WTC11 (cell line): ENCODE data around the gene TLCD3B. TPM values are rescaled to one million over a fixed set of nuclear protein-coding genes. Genes with fewer than 3 reads are reported as not detected.
A peak's percentile ranks its signal among the peaks of the same experiment; 100 is the strongest.

Experiments
- ATAC-seq: fragments of 200-7000 bp; cut with Tn5 transposase; 2 replicates; pipeline ENCODE4 v1.10.0; 2021; ENCODE audit warnings: mild to moderate bottlenecking, moderate library complexity
- CTCF ChIA-PET: fragments of 300-600 bp; sonication (Branson Sonifier 250); formaldehyde crosslinking; loops from one replicate; lab custom pipeline; 2021; ENCODE audit warnings: antibody characterized with exemption; lab: Charles Lee
- POLR2A ChIA-PET: fragments of 350-600 bp; sonication (Branson Sonifier 250); formaldehyde crosslinking; loops from one replicate; lab custom pipeline; 2021; ENCODE audit warnings: antibody characterized with exemption; lab: Charles Lee
- DNase-seq: peaks from one replicate; pipeline ENCODE4 v3.0.0; 2021; ENCODE audit warnings: low spot score
- H3K27ac Mint-ChIP-seq: 2 replicates; pipeline ENCODE4 v1.8.0; 2021; ENCODE audit warnings: mixed read lengths
- H3K27me3 Mint-ChIP-seq: 2 replicates; pipeline ENCODE4 v1.8.0; 2021; ENCODE audit warnings: low read depth, mild to moderate bottlenecking, moderate library complexity, mixed read lengths
- H3K36me3 Mint-ChIP-seq: 2 replicates; pipeline ENCODE4 v1.8.0; 2021; ENCODE audit warnings: mixed read lengths
- H3K4me1 Mint-ChIP-seq: 2 replicates; pipeline ENCODE4 v1.8.0; 2022; ENCODE audit warnings: mixed read lengths
- H3K4me3 Mint-ChIP-seq: 2 replicates; pipeline ENCODE4 v1.8.0; 2021; ENCODE audit warnings: mild to moderate bottlenecking, moderate library complexity, mixed read lengths
- H3K9me3 Mint-ChIP-seq: 2 replicates; pipeline ENCODE4 v1.8.0; 2021; ENCODE audit warnings: mixed read lengths
- ARID4B ChIP-seq: sonication (generic); formaldehyde crosslinking; IDR thresholded peaks from 2 replicates; pipeline ENCODE4 v1.8.0; 2023; ENCODE audit warnings: missing genetic modification reagents, mild to moderate bottlenecking, borderline replicate concordance
- ATF1 ChIP-seq: sonication (generic); formaldehyde crosslinking; IDR thresholded peaks from 2 replicates; pipeline ENCODE4 v1.8.1; 2023; ENCODE audit warnings: mild to moderate bottlenecking, moderate library complexity, missing genetic modification reagents
- CDX4 ChIP-seq: fragments of 250-450 bp; sonication (Bioruptor Pico); IDR thresholded peaks from 2 replicates; pipeline ENCODE4 v1.9.0; 2021; ENCODE audit warnings: moderate library complexity, mild to moderate bottlenecking, inconsistent platforms, borderline replicate concordance
- FOXJ3 ChIP-seq: sonication (generic); formaldehyde crosslinking; IDR thresholded peaks from 2 replicates; pipeline ENCODE4 v1.9.0; 2021; ENCODE audit warnings: missing genetic modification reagents, mild to moderate bottlenecking, borderline replicate concordance
- GTF2I ChIP-seq: fragments of 250-450 bp; sonication (Bioruptor Pico); conservative IDR thresholded peaks from 2 replicates; pipeline ENCODE4 v1.4.0; 2021; ENCODE audit warnings: mild to moderate bottlenecking
- PREB ChIP-seq: sonication (generic); formaldehyde crosslinking; IDR thresholded peaks from 2 replicates; pipeline ENCODE4 v1.8.1; 2022; ENCODE audit warnings: mild to moderate bottlenecking, missing genetic modification reagents, moderate library complexity, borderline replicate concordance
- RELA ChIP-seq: sonication (generic); formaldehyde crosslinking; IDR thresholded peaks from 2 replicates; pipeline ENCODE4 v1.8.1; 2022; ENCODE audit warnings: missing genetic modification reagents, mild to moderate bottlenecking, borderline replicate concordance
- SMAD3 ChIP-seq: sonication (generic); formaldehyde crosslinking; IDR thresholded peaks from 2 replicates; pipeline ENCODE4 v1.8.0; 2022; ENCODE audit warnings: missing genetic modification reagents, mild to moderate bottlenecking, borderline replicate concordance
- SOX15 ChIP-seq: fragments of 250-450 bp; sonication (Bioruptor Pico); IDR thresholded peaks from 2 replicates; pipeline ENCODE4 v1.9.0; 2021; ENCODE audit warnings: mild to moderate bottlenecking
- TEAD4 ChIP-seq: sonication (generic); formaldehyde crosslinking; IDR thresholded peaks from 2 replicates; pipeline ENCODE4 v1.8.0; 2022; ENCODE audit warnings: mild to moderate bottlenecking, missing genetic modification reagents
- TP53 ChIP-seq: sonication (generic); formaldehyde crosslinking; IDR thresholded peaks from 2 replicates; pipeline ENCODE4 v1.8.1; 2023; ENCODE audit warnings: mild to moderate bottlenecking, missing genetic modification reagents
- ZNF121 ChIP-seq: sonication (generic); formaldehyde crosslinking; IDR thresholded peaks from 2 replicates; pipeline ENCODE4 v1.8.0; 2023; ENCODE audit warnings: missing genetic modification reagents
- ZNF219 ChIP-seq: sonication (generic); formaldehyde crosslinking; IDR thresholded peaks from 2 replicates; pipeline ENCODE4 v1.8.0; 2023; ENCODE audit warnings: missing genetic modification reagents, mild to moderate bottlenecking, borderline replicate concordance
- ZNF396 ChIP-seq: fragments of 250-450 bp; sonication (Bioruptor Pico); IDR thresholded peaks from 2 replicates; pipeline ENCODE4 v1.8.0; 2021; ENCODE audit warnings: mild to moderate bottlenecking, moderate library complexity, borderline replicate concordance
- ZNF512 ChIP-seq: sonication (generic); formaldehyde crosslinking; IDR thresholded peaks from 2 replicates; pipeline ENCODE4 v1.8.1; 2022; ENCODE audit warnings: missing genetic modification reagents, borderline replicate concordance
- total RNA-seq: library from RNA; stranded (reverse); gene quantifications from 3 replicates; pipeline ENCODE4 v1.2.3, GENCODE V29; 2021

TLCD3B gene
- total RNA-seq, 1 experiment from 2014 or later: 28.1 TPM

- TF ChIP-seq ATF1 (CRISPR knock-in tag) (no peak), ARID4B (CRISPR knock-in tag) (no peak), CDX4 (CRISPR knock-in tag) (no peak), RELA (no peak), ZNF219 (no peak)
Observed at GRCh38 chr16:30067584-30067916, 36.5 kb upstream of the TLCD3B start (continued).

GRCh38 chr16:30066761-30067583, 35.9 kb upstream of the TLCD3B start:
- no peak for DNase-seq
- CTCF ChIA-PET: interaction anchor here (1.6 to 5.1 kb wide), 4 partner anchors 9 to 29 kb away, joined by 7 to 89 read pairs (median 38); partner anchors contain the start of genes PPP4C, TBX6 and YPEL3
- Mint-ChIP-seq H3K4me3 (peak overlapping the region; percentile 96), H3K27ac (peak overlapping the region; percentile 95), H3K4me1 (peaks cover 27% of the 10 kb centered on the region), H3K36me3 (peaks cover 53% of the 10 kb centered on the region), H3K27me3 (no peaks in the 10 kb centered on the region), H3K9me3 (no peaks in the 10 kb centered on the region)
- no peak for ATAC-seq
- no peak for TF ChIP-seq TEAD4
- POLR2A ChIA-PET: interaction anchor here (0.6 to 2.3 kb wide), 3 partner anchors 8 to 24 kb away, joined by 3 to 27 read pairs (median 6); partner anchors contain the start of gene TBX6

GRCh38 chr16:30065943-30066760, 35.1 kb upstream of the TLCD3B start:
- H3K27ac Mint-ChIP-seq: peak overlapping the region; percentile 95
- CTCF ChIA-PET: interaction anchor here (0.5 to 5.1 kb wide), 15 partner anchors 10 to 364 kb away, joined by 3 to 89 read pairs (median 5); partner anchors contain the start of genes DCTPP1, PAGR1, PPP4C and SEZ6L2
- ATAC-seq: no peak
- peak overlapping the region; percentile 96 for H3K4me3 Mint-ChIP-seq
- H3K36me3 Mint-ChIP-seq: peaks cover 45% of the 10 kb centered on the region
- POLR2A ChIA-PET: interaction anchor here (0.5 to 2.3 kb wide), 9 partner anchors 8 to 351 kb away, joined by 3 to 27 read pairs (median 5); partner anchors contain the start of genes HIRIP3, TBX6, TLCD3B and YPEL3
- DNase-seq: peak; percentile 40
- no peaks in the 10 kb centered on the region for H3K27me3 Mint-ChIP-seq
- H3K4me1 Mint-ChIP-seq: peaks cover 28% of the 10 kb centered on the region
- H3K9me3 Mint-ChIP-seq: no peaks in the 10 kb centered on the region
- TF ChIP-seq CDX4 (CRISPR knock-in tag) (no peak), FOXJ3 (CRISPR knock-in tag) (no peak), TP53 (CRISPR knock-in tag) (peak; percentile 10; the same call in 1 of the 2 replicates), ZNF219 (0 out of 2 replicates have a peak, but pooled peaks have one; percentile 64), SMAD3 (CRISPR knock-in tag) (no peak), PREB (CRISPR knock-in tag) (0 out of 2 replicates have a peak, but pooled peaks have one; percentile 73), ZNF396 (CRISPR knock-in tag) (no peak), ZNF512 (CRISPR knock-in tag) (no peak), ARID4B (CRISPR knock-in tag) (0 out of 2 replicates have a peak, but pooled peaks have one; percentile 39), ZNF121 (no peak), GTF2I (CRISPR knock-in tag) (no peak), SOX15 (CRISPR knock-in tag) (no peak), RELA (peak; percentile 75; the same call in 1 of the 2 replicates)
